Esophagus muscularis mucosa (tissue), 4 donors: Measurements from ENCODE around the gene COL10A1. TPM values are rescaled to one million over a fixed set of nuclear protein-coding genes. Genes with fewer than 3 reads are reported as not detected.

Experiments used
- DNase-seq: peaks from one replicate; pipeline ENCODE4 v3.0.0-alpha.2; 2017; ENCODE audit errors: extremely low spot score
- H3K27ac ChIP-seq, 4 donors: fragments of 200-600 bp; sonication (generic); replicated peaks in 1 of 4; 1 replicate in 3 of 4; 2 replicates in 1 of 4; pipeline ENCODE4 v1.5.1; 2016 to 2019; ENCODE audit warnings: mild to moderate bottlenecking in 1 of 4
- H3K27me3 ChIP-seq, 4 donors: fragments of 200-600 bp; sonication (generic); one replicate each; pipeline versions ENCODE4 v1.5.1 to v1.6.0; 2016 to 2019
- H3K36me3 ChIP-seq, 4 donors: fragments of 200-600 bp; sonication (generic); one replicate each; pipeline ENCODE4 v1.5.1; 2016 to 2019
- H3K4me1 ChIP-seq, 4 donors: fragments of 200-600 bp; sonication (generic); one replicate each; pipeline ENCODE4 v1.5.1; 2016 to 2019
- H3K4me3 ChIP-seq, 4 donors: fragments of 200-600 bp; sonication (generic); 1 replicate in 2 of 4; 2 replicates in 2 of 4; pipeline ENCODE4 v1.5.1; 2016 to 2019; ENCODE audit warnings: mild to moderate bottlenecking in 4 of 4, moderate library complexity in 1 of 4
- H3K9me3 ChIP-seq, 4 donors: fragments of 200-600 bp; sonication (generic); 1 replicate in 3 of 4; 2 replicates in 1 of 4; pipeline ENCODE4 v1.5.1; 2016 to 2019
- CTCF ChIP-seq, 3 experiments: fragments of 200-600 bp in 2 of 3; fragments of 450-650 bp in 1 of 3; sonication (generic) in 2 of 3; IDR thresholded peaks; one replicate each; pipeline ENCODE4 v1.5.1; 2017 to 2019; ENCODE audit warnings: antibody characterized with exemption in 3 of 3, mild to moderate bottlenecking in 2 of 3, moderate library complexity in 1 of 3
- EP300 ChIP-seq: sonication (generic); formaldehyde crosslinking; IDR thresholded peaks from one replicate; pipeline ENCODE4 v1.6.1; 2017; ENCODE audit warnings: antibody characterized with exemption
- POLR2A ChIP-seq: fragments of 450-650 bp; IDR thresholded peaks from one replicate; pipeline ENCODE4 v1.6.1; 2017; ENCODE audit warnings: antibody characterized with exemption, moderate library complexity, mild to moderate bottlenecking, low read depth
- POLR2AphosphoS5 ChIP-seq, 2 donors: sonication (generic); formaldehyde crosslinking; IDR thresholded peaks; one replicate each; pipeline ENCODE4 v1.6.1; 2017; ENCODE audit warnings: antibody characterized with exemption in 2 of 2
- WGBS: methylation state at CpG from one replicate; pipeline ENCODE4 v1.1.5; 2018; 5-methylcytosine and 5-hydroxymethylcytosine counted together
- intact Hi-C: fragments of 100-400 bp; cut with DNase I; formaldehyde crosslinking; loops from one replicate; pipeline ENCODE4 v1.15.1; 2023
- total RNA-seq, 4 donors: library from RNA; depleted of rRNA; stranded (reverse); fragments of >200 nt; gene quantifications; one replicate each; pipeline versions ENCODE4 v1.1.0 to v1.2.1, GENCODE V29; 2016

Gene COL10A1
- total RNA-seq, 4 donors from 2014 or later: not detected

GRCh38 chr6:116106146-116106545 lies 19.8 kb downstream of the COL10A1 start:
- Histone ChIP-seq H3K27me3 (no peaks in the 10 kb centered on the region), H3K27ac (no peak overlapping the region), H3K4me3 (no peak overlapping the region), H3K36me3 (peaks cover 11 to 32% (median 25%) of the 10 kb centered on the region in 4 donors), H3K4me1 (peaks cover 27 to 40% (median 33%) of the 10 kb centered on the region in 4 donors), H3K9me3 (no peaks in the 10 kb centered on the region)
- no peak for TF ChIP-seq POLR2A
- TF ChIP-seq POLR2AphosphoS5 (IDR thresholded peaks at IDR 0.05): no peak
- no peak for TF ChIP-seq EP300
- no peak for TF ChIP-seq CTCF (IDR thresholded peaks at IDR 0.05)
- intact Hi-C loops: no loop called here
- no peak for DNase-seq
- 58% methylated on average over 1 of the region's 1 CpG for WGBS

- Histone ChIP-seq H3K27ac (no peak overlapping the region), H3K36me3 (peaks cover 2 to 23% (median 17%) of the 10 kb centered on the region in 4 donors), H3K9me3 (no peaks in the 10 kb centered on the region), H3K4me3 (no peak overlapping the region), H3K27me3 (peaks cover 0 to 3% (median 0%) of the 10 kb centered on the region in 4 donors), H3K4me1 (peaks cover 27 to 43% (median 33%) of the 10 kb centered on the region in 4 donors)
- DNase-seq: no peak
- intact Hi-C loops: no loop called here
- no peak for TF ChIP-seq POLR2A
- TF ChIP-seq EP300: no peak
- TF ChIP-seq POLR2AphosphoS5 (IDR thresholded peaks at IDR 0.05): no peak
- no peak for TF ChIP-seq CTCF (IDR thresholded peaks at IDR 0.05)
- WGBS: 90% methylated on average over 3 of the region's 3 CpGs
Measured at GRCh38 chr6:116105247-116105646, 20.7 kb downstream of the COL10A1 start.

- WGBS: 100% methylated on average over 1 of the region's 1 CpG
- H3K36me3 ChIP-seq: peaks cover 0 to 17% (median 12%) of the 10 kb centered on the region in 4 donors
- TF ChIP-seq CTCF (IDR thresholded peaks at IDR 0.05) (no peak), EP300 (no peak), POLR2A (no peak), POLR2AphosphoS5 (IDR thresholded peaks at IDR 0.05) (no peak)
- intact Hi-C loops: no loop called here
- no peak overlapping the region for H3K27ac ChIP-seq
- peaks cover 27 to 49% (median 36%) of the 10 kb centered on the region in 4 donors for H3K4me1 ChIP-seq
- peaks cover 0 to 3% (median 0%) of the 10 kb centered on the region in 4 donors for H3K27me3 ChIP-seq
- no peaks in the 10 kb centered on the region for H3K9me3 ChIP-seq
- no peak overlapping the region for H3K4me3 ChIP-seq
- DNase-seq: no peak
Measured at GRCh38 chr6:116104636-116105035, 21.3 kb downstream of the COL10A1 start.

GRCh38 chr6:116102873-116103272 lies 23.1 kb downstream of the COL10A1 start:
- Histone ChIP-seq H3K4me3 (no peak overlapping the region), H3K27me3 (peaks cover 0 to 3% (median 0%) of the 10 kb centered on the region in 4 donors), H3K27ac (no peak overlapping the region), H3K9me3 (no peaks in the 10 kb centered on the region), H3K4me1 (peaks cover 27 to 54% (median 36%) of the 10 kb centered on the region in 4 donors), H3K36me3 (no peaks in the 10 kb centered on the region)
- intact Hi-C loops: no loop called here
- no peak for DNase-seq
- no peak for TF ChIP-seq POLR2AphosphoS5 (IDR thresholded peaks at IDR 0.05)
- no peak for TF ChIP-seq POLR2A
- no peak for TF ChIP-seq EP300
- no peak for TF ChIP-seq CTCF (IDR thresholded peaks at IDR 0.05)
- 78% methylated on average over 4 of the region's 4 CpGs for WGBS

- no peaks in the 10 kb centered on the region for H3K9me3 ChIP-seq
- peaks cover 27 to 54% (median 36%) of the 10 kb centered on the region in 4 donors for H3K4me1 ChIP-seq
- intact Hi-C loops: no loop called here
- DNase-seq: no peak
- H3K27ac ChIP-seq: peak overlapping the region; percentile 91 to 99 (median 96)
- H3K36me3 ChIP-seq: no peaks in the 10 kb centered on the region
- H3K27me3 ChIP-seq: peaks cover 0 to 3% (median 0%) of the 10 kb centered on the region in 4 donors
- TF ChIP-seq POLR2A (no peak), CTCF (IDR thresholded peaks at IDR 0.05) (no peak), EP300 (no peak), POLR2AphosphoS5 (IDR thresholded peaks at IDR 0.05) (no peak)
- peak overlapping the region; percentile 66 to 91 (median 84) for H3K4me3 ChIP-seq
- 53% methylated on average over 2 of the region's 2 CpGs for WGBS
Measured at GRCh38 chr6:116101790-116102189, 24.1 kb downstream of the COL10A1 start.
